GM18951 (cell line): Measurements from ENCODE around the gene SLC5A1.
"Not testable (repeated sequence)": the region's sequence is repeated elsewhere in the genome, so short reads cannot be mapped to it uniquely, and the experiment has no call there.

Experiments
- POLR2A ChIP-seq: IDR thresholded peaks from 4 replicates; pipeline ENCODE4 v1.6.1; 2011; ENCODE audit warnings: mild to moderate bottlenecking; ENCODE audit not compliant: insufficient read length, insufficient read depth; ENCODE audit errors: extremely low read depth
- in situ Hi-C: fragments of 300-500 bp; cut with MboI; formaldehyde crosslinking; loops from one replicate; pipeline ENCODE4 v1.12.0; 2022; ENCODE audit warnings: low sequenced_read_pairs, mixed read lengths, inconsistent platforms; ENCODE audit not compliant: unreplicated experiment

The SLC5A1 gene

GRCh38 chr22:32158712-32159533, 115.9 kb downstream of the SLC5A1 start, which contains the start of gene C22orf42:
Gene C22orf42 (minus strand): TSS chr22:32159303. CDS start chr22:32159215, 88 bp downstream.
- no peak for TF ChIP-seq POLR2A
- in situ Hi-C loops = no loop called here

- in situ Hi-C loops = not testable (repeated sequence)
Observed at GRCh38 chr22:32160411-32160810, 117.3 kb downstream of the SLC5A1 start.
